Fibroblast of peridontal ligament (primary cell): Measurements from ENCODE around the gene KHDC4.

Experiments
- DNase-seq: peaks from one replicate; pipeline ENCODE4 v3.0.0-alpha.2; 2010; ENCODE audit errors: extremely low read depth

The KHDC4 gene

GRCh38 chr1:155969377-155969791 lies 35.2 kb upstream of the KHDC4 start:
- DNase-seq = no peak

- DNase-seq = peak; percentile 56
Observed at GRCh38 chr1:155968670-155969069, 34.5 kb upstream of the KHDC4 start.

GRCh38 chr1:155968051-155968400 lies 33.8 kb upstream of the KHDC4 start:
- DNase-seq = no peak

- DNase-seq = no peak
Observed at GRCh38 chr1:155967341-155968050, 33.3 kb upstream of the KHDC4 start.

GRCh38 chr1:155966750-155967149 lies 32.5 kb upstream of the KHDC4 start:
- DNase-seq = no peak

- DNase-seq = no peak
Observed at GRCh38 chr1:155966135-155966534, 31.9 kb upstream of the KHDC4 start.

GRCh38 chr1:155964193-155964592 lies 30.0 kb upstream of the KHDC4 start:
- no peak for DNase-seq

GRCh38 chr1:155962599-155963211 lies 28.5 kb upstream of the KHDC4 start:
- peak; percentile 12 for DNase-seq

GRCh38 chr1:155961937-155962336 lies 27.7 kb upstream of the KHDC4 start:
- peak; percentile 78 for DNase-seq

GRCh38 chr1:155960081-155960745 lies 26.0 kb upstream of the KHDC4 start:
- DNase-seq = no peak

- DNase-seq = no peak
Observed at GRCh38 chr1:155957411-155957915, 23.2 kb upstream of the KHDC4 start.

- DNase-seq = no peak
Observed at GRCh38 chr1:155954645-155955044, 20.4 kb upstream of the KHDC4 start.

GRCh38 chr1:155952505-155952890 lies 18.3 kb upstream of the KHDC4 start:
- DNase-seq = no peak

GRCh38 chr1:155951753-155952504 lies 17.7 kb upstream of the KHDC4 start:
- no peak for DNase-seq

- no peak for DNase-seq
Observed at GRCh38 chr1:155950829-155951228, 16.6 kb upstream of the KHDC4 start.

GRCh38 chr1:155947741-155948140 lies 13.5 kb upstream of the KHDC4 start:
- no peak for DNase-seq

- DNase-seq = no peak
Observed at GRCh38 chr1:155947292-155947691, 13.1 kb upstream of the KHDC4 start.

GRCh38 chr1:155946633-155947219 lies 12.5 kb upstream of the KHDC4 start:
- no peak for DNase-seq

- DNase-seq = peak; percentile 10
Observed at GRCh38 chr1:155944444-155944799, 10.2 kb upstream of the KHDC4 start.

GRCh38 chr1:155942578-155943141 lies 8.4 kb upstream of the KHDC4 start:
- peak; percentile 19 for DNase-seq

- no peak for DNase-seq
Observed at GRCh38 chr1:155941845-155942531, 7.8 kb upstream of the KHDC4 start.
